ENCODE results near the gene RYR3.

- TF ChIP-seq CTCF (IDR thresholded peaks at IDR 0.05; ENCODE audit: insufficient read depth, low read length, poor library complexity, severe bottlenecking) (no peak), EZH2phosphoT487 (conservative IDR thresholded peaks at IDR 0.05; ENCODE audit: low read length) (no peak)
These were observed 81.7 kb downstream of the RYR3 start for GRCh38 chr15:33392453-33392852.

Data from SU-DHL-6 (cell line).